ENCODE measurements around the gene GPX4.
A peak's percentile ranks its signal among the peaks of the same experiment; 100 is the strongest.

GPX4 gene

GRCh38 chr19:1068009-1069001 is 35.5 kb upstream of the GPX4 start:
- no peak for DNase-seq (ENCODE audit: low read depth in 1 of 2, low spot score in 1 of 2)

- no peak for DNase-seq (ENCODE audit: low read depth in 1 of 2, low spot score in 1 of 2)
Measured at GRCh38 chr19:1069009-1069779, 34.6 kb upstream of the GPX4 start.

DNA sequence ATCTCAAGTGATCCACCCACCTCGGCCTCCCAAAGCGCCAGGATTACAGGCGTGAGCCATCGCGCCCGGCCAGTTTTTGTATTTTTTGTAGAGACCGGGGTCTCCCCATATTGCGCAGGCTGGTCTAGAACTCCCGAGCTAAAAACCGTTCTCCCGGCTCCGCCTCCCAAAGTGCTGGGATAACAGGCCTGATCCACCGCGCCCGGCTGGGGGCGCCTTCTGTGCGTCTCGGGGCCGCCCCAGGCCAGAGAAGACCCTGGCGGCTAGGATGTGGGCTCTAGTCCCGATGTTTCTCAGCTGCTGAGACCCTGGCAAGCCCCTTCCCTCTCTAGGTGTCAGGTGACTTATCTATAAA is 33.2 kb upstream of the GPX4 start:
- DNase-seq (ENCODE audit: low read depth in 1 of 2, low spot score in 1 of 2), result no peak

DNA sequence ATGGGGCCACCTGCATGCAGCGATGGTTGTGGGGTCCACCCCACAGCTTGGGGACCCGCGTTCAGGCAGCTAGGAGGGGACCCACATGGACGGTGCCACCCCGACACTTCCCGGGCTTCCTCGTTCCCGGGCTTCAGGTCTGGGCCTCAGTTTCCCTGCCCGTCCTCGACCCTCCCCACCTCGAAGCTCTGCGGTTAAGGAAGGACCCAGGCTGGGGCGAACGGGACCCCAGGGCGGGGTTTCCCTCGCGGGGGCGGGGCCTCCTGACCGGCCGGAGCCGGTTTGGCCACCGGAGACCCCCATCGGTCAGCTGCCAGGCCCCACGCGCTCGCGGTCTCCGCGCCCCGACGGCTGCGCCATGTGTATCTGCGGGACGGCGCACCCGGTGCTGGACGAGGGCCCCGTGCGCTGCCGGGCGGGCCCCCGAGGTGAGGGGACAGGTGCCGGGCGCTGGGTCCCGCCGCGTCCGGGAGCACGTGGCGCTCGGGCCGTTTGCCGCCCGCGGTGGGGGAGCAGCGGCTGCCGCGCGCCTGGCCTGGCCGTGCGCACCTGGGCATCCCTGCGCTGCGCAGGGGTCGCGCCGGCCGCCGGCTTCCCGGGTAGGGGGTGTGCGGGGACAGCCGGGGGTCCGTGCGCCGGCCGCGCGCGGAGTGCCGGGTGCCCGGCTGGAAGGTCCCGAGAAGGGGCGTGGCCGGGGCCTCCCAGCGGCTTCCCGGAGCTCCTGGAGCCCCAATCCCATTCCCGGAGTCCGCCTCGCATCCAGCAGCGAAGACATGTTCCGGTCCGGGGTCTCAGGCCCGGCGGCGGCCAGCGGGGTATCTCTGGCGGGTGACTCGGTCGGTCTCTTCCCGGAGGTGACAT is 32.6 kb upstream of the GPX4 start:
- DNase-seq (ENCODE audit: low read depth in 1 of 2, low spot score in 1 of 2), result no peak

DNA sequence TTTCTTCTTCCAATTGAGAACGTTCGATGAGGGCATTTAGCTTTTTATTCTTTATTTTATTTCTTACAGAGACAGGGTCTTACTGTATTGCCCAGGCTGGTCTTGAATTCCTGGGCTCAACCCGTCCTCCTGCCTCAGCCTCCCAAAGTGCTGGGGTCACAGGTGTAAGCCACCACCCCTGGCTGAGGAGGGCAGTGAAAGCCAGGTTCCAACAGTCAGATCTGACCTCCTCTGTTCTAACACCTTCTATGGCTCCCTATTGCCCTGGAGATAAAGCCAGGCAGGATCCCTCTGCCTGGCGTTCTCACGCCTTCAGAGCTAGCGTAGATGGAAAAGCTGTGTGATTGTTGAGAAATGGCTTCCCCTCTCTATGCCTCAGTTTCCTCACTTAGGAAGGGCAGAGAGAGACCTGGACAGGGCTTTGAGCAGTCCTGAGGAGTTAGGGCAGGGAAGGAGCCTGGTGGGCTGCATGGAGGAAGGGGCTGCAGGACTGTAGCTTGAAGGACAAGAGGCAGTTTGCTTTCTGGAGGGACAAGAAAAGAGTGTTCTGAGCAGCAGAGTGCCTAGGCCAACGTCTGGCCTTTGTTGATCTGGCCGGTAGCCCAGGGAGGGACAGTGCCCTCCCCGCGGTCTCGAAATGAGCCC is 31.3 kb upstream of the GPX4 start:
- no peak for DNase-seq (ENCODE audit: low read depth in 1 of 2, low spot score in 1 of 2)

GRCh38 chr19:1073063-1073955 is 30.5 kb upstream of the GPX4 start:
- DNase-seq (ENCODE audit: low read depth in 1 of 2, low spot score in 1 of 2), result no peak

DNA sequence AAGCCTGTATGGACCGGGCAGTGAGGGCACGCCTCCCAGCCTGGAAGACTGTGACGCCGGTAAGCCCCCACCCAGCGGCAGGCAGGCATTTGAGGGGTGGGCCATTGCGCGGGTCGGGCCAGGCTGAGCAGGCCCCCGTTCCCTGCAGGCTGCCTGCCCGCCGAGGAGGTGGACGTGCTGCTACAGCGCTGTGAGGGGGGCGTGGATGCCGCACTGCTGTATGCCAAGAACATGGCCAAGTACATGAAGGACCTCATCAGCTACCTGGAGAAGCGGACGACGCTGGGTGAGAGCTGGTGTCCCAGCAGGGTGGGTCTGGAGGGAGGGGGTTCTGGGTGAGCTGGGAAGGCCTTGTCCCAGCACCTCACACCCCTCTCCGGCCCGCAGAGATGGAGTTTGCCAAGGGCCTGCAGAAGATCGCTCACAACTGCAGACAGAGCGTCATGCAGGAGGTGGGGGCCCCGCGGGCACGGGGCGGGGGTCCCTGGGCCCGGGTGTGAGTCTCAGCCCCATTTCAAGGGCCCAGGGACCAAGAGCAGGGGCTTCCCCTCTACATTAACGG is 29.8 kb upstream of the GPX4 start:
- no peak for DNase-seq (ENCODE audit: low read depth in 1 of 2, low spot score in 1 of 2)

- DNase-seq (ENCODE audit: low read depth in 1 of 2, low spot score in 1 of 2), result peak; percentile 64 to 79
Measured at GRCh38 chr19:1074544-1075283, 29.1 kb upstream of the GPX4 start.

- DNase-seq (ENCODE audit: low read depth in 1 of 2, low spot score in 1 of 2), result no peak
Measured at GRCh38 chr19:1076046-1076386, 27.8 kb upstream of the GPX4 start.

- DNase-seq (ENCODE audit: low read depth in 1 of 2, low spot score in 1 of 2), result peak; percentile 71 to 88
Measured at GRCh38 chr19:1076951-1077350, 26.8 kb upstream of the GPX4 start.

DNA sequence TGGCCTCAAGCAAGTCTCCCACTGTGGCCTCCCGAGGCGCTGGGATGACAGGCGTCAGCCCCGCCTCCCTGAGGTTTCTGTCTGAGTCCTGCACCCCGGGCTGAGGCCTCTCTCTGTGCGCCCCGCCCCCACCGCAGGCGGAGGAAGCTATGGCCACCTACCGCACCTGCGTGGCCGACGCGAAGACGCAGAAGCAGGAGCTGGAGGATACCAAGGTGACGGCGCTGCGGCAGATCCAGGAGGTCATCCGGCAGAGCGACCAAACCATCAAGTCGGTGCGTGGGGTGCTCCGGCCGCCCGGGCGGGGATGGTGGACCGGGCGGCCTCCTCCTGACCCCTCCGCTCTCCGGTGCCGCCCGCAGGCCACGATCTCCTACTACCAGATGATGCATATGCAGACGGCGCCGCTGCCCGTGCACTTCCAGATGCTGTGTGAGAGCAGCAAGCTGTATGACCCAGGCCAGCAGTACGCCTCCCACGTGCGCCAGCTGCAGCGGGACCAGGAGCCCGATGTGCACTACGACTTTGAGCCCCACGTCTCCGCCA is 24.2 kb upstream of the GPX4 start:
- DNase-seq (ENCODE audit: low read depth in 1 of 2, low spot score in 1 of 2), result no peak

DNA sequence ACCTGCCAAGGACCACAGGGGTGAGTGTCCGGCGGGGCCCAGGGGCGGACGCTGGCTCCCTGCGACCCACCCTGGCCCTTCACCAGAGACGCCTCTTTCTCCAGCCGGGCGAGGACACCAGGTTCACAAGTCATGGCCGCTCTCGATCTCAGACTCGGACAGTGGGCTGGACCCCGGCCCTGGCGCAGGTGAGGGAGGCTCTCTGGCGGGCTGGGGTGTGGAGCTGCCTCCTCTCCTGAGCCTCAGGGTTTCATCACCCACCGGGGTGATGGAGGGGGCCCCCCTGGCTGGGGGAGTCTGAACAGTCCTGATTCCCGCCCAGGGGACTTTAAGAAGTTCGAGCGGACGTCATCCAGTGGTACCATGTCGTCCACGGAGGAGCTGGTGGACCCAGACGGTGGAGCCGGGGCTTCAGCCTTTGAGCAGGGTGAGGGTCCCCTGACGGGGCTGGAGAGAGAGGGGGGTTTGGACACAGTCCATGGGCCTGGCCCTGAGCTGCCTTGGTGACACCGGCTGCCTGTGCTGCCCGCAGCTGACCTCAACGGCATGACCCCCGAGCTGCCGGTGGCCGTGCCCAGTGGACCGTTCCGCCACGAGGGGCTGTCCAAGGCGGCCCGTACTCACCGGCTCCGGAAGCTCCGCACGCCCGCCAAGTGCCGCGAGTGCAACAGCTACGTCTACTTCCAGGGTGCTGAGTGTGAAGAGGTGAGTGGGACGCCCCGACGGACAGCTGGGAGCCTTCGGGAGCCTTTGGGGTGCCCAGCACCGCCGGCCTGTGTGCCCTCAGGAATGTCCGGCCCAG is 23.2 kb upstream of the GPX4 start:
- DNase-seq (ENCODE audit: low read depth in 1 of 2, low spot score in 1 of 2), result no peak

GRCh38 chr19:1081301-1082164 is 22.3 kb upstream of the GPX4 start:
- no peak for DNase-seq (ENCODE audit: low read depth in 1 of 2, low spot score in 1 of 2)

DNA sequence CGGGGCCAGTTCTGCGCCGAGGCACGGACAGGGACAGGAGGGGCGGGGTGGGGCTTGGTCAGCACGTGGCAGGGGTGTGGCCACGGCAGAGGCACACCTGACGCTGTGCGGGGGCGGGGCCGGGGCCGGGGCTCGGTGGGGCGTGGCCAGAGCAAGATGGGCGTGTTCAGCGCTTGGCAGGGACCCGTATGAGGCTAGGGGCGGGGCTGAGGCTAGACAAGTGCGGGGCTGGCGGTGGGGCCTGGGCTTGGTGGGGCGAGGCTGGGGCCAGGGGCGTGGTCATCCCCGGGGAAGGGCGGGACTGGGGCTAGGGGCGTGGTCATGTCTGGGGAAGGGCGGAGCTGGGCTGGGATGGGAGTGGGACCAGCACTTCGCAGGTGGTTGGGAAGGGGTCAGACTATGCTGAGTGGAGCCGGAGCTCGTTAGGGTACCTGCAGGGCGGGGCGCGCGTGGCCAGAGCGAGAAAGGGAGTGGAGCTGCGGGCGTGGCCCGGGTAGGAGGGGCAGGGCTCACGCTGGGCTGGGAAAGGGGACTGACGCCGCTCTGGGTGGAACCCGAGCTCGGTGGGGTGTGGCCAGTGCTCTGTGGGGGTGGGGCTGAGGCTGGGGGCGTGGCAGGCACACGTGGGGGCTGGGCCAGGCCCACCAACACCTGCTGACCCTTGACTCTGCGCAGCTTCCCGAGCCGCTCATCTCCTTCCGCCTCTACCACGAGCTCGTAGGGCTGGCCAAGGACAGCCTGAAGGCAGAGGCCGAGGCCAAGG is 21.4 kb upstream of the GPX4 start:
- DNase-seq (ENCODE audit: low read depth in 1 of 2, low spot score in 1 of 2), result peak in 1 of 2 donors; percentile 68

DNA sequence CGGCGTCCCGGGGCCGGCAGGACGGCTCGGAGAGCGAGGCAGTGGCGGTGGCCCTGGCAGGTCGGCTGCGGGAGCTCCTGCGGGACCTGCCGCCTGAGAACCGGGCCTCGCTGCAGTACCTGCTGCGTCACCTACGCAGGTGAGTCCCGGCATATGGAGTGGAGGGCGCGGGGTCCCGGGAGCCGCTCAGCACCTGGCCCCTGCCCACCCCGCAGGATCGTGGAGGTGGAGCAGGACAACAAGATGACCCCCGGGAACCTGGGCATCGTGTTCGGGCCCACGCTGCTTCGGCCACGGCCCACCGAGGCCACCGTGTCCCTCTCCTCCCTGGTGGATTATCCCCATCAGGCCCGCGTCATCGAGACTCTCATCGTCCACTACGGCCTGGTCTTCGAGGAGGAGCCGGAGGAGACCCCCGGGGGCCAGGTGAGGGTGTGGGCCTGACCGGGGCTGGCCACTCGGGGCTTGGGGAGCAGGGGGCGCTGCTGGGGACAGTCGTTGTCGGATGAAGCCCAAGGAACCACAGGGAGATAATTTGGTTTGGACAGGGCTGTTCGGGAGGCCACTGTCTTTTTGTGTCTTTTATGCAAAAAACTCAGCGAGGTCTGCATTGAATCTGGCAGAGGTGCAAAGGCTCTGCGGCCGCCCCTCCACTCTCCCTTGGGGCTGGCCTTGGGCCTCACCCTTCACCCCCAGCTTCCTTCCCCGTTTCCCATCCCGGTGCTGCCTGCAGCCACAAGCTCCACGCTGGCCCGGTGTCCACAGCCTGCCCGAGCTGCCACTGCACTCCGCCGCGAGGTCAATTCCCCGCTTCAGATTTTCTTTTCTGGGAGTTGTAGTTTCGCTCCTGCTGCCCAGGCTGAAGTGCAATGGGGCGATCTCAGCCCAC is 20.6 kb upstream of the GPX4 start:
- no peak for DNase-seq (ENCODE audit: low read depth in 1 of 2, low spot score in 1 of 2)
